SH-SY5Y (cell line): ENCODE measurements around the gene MAPK10.
A peak's percentile ranks its signal among the peaks of the same experiment; 100 is the strongest.

Experiments used
- GATA2 ChIP-seq: IDR thresholded peaks from 2 replicates; pipeline ENCODE4 v1.6.1; 2011; ENCODE audit warnings: mild to moderate bottlenecking, low read depth, low read length
- GATA3 ChIP-seq: IDR thresholded peaks from 2 replicates; pipeline ENCODE4 v1.6.1; 2011; ENCODE audit warnings: low read depth, mild to moderate bottlenecking, low read length, moderate library complexity

MAPK10 gene

GRCh38 chr4:86359944-86360478, at the start of gene MAPK10:
TSS of gene MAPK10 (minus strand) at chr4:86360053.
- TF ChIP-seq GATA2 = peak; percentile 78
- no peak for TF ChIP-seq GATA3

DNA sequence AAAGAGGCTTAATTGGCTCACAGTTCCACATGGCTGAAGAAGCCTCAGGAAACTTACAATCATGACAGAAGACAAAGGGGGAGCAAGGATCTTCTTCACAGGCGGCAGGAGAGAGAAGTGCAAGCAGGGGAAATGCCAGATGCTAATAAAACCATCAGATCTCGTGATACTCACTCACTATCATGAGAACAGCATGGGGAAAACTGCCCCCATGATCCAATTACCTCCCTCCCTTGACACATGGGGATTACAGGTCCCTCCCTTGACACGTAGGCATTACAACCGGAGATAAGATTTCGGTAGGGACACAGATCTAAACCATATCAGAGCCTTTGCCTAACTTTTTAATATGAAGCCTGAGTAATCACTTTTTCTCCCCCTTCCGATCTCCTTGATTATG, 43.7 kb upstream of the MAPK10 start:
- no peak for TF ChIP-seq GATA2
- no peak for TF ChIP-seq GATA3

DNA sequence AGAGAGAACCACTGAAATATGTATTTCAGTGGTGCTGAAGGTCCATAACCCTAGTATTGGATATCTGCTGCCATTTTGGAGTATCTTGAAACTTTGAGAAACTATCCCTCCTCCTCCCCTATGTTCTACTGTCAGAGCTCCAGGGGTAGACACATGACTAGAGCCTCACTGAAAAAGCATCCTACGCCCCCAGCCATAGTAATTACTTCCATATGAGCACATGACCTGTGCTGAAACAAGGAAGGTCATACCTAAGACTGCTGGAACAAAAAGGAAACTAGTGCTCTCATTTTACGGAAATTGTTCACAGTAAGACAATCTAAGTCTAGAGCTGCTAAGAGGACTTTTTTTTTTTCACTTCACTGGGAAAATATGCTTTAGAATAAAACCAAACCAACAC, 42.0 kb upstream of the MAPK10 start:
- no peak for TF ChIP-seq GATA2
- TF ChIP-seq GATA3 = no peak

GRCh38 chr4:86400216-86400615, 40.4 kb upstream of the MAPK10 start:
- TF ChIP-seq GATA3 (no peak), GATA2 (no peak)

DNA sequence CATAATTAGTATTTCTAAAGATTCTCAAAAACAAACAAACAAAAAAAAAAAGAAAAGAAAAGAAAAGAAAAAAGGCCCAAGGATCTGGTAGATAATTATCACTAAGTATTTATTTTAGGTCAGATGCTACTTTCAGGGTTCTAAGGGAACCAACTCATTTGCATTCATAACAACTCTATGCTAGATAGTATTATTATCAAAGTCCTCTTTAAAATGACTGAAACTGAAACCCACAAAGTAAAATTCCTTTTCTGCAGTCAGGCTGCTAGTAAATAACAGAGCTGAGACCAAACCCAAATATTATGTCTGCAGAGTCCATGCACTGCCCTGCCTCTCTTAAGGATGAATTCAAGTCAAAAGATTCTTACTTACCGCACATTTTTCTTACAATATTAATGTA, 38.3 kb upstream of the MAPK10 start:
- TF ChIP-seq GATA2 = no peak
- no peak for TF ChIP-seq GATA3

DNA sequence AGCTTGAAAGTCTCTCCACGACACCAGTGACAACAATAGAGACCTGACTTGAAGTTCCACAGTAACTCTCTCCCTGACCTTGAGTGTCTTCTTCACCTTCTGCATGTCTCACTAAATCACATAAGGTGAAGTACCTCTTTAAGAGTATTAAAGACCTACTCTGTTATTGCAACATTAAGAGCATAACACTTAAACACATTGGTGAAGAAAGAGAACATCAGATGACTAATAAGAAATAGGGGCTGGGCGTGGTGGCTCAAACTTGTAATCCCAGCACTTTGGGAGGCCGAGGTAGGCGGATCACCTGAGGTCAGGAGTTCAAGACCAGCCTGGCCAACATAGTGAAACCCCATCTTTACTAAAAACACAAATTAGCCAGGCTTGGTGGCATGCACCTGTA, 33.9 kb upstream of the MAPK10 start:
- TF ChIP-seq GATA3 (no peak), GATA2 (no peak)

GRCh38 chr4:86389664-86390063, 29.8 kb upstream of the MAPK10 start:
- TF ChIP-seq GATA2 = no peak
- TF ChIP-seq GATA3 = no peak

DNA sequence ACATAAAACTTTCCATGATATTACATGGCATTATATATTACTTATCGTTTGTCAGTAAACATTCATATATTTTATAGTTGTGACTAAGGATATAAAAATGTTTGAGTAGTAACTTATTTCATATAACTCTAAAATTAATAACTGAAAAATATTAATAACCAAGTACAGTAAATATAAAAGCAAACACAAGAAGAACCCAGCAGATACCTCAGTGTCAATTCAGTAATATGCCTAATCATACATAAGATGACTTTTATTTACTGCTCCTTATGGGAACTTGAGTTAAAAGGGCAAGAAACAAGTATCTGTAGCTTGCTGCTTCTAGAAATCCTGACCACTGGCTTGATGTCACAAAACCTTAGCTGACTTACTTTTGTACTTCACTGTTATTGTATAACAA, 28.4 kb upstream of the MAPK10 start:
- TF ChIP-seq GATA3 = no peak
- no peak for TF ChIP-seq GATA2

DNA sequence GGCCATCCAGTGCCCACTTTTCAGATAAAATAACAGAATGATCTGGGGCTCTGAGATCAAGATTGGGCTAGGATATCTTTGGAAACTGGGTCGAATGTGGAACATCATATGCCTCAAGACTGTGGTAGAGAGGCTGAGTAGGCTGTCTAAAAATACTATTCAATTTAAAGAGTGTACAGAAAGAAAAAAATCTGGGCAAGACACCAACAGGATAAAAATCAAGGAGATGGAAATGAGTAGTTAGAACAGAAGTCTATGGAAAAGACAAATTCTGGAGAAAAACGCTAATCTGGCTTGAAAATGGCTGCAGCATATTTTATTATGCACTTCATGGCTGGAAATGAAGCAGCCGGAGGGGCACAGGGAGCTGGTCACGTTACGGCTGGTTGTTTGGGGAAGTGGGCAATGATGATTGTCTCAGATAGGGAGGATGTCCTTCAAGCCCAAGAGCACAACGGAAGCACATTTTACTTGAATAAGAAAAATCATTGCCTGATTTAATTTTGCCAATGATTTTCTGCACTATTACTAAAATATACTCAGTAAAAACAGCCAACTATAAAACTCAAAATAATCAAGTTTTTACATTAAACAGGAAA, 27.1 kb upstream of the MAPK10 start:
- TF ChIP-seq GATA3 = no peak
- no peak for TF ChIP-seq GATA2

DNA sequence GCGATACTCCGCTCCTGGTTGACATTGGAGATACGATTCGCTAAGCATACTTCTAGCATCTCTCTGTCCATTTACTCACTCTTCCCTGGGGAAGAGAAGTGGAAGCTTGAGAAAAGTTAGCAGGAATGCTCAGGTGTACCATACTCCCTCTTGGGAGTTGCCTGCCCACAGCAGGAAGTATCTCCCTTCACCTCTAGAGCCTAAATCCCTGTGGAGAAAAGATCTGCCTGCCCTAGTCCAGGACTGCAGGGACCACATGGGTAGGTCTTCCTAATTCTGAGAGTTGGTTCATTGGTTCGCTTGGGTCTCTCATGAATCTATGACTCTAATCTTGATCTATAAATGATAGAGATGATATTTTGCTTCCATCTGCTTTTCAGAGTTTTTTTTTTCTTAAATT, 26.3 kb upstream of the MAPK10 start:
- TF ChIP-seq GATA3 (no peak), GATA2 (no peak)

- TF ChIP-seq GATA2 (no peak), GATA3 (no peak)
Observed at GRCh38 chr4:86381431-86381830, 21.6 kb upstream of the MAPK10 start.

DNA sequence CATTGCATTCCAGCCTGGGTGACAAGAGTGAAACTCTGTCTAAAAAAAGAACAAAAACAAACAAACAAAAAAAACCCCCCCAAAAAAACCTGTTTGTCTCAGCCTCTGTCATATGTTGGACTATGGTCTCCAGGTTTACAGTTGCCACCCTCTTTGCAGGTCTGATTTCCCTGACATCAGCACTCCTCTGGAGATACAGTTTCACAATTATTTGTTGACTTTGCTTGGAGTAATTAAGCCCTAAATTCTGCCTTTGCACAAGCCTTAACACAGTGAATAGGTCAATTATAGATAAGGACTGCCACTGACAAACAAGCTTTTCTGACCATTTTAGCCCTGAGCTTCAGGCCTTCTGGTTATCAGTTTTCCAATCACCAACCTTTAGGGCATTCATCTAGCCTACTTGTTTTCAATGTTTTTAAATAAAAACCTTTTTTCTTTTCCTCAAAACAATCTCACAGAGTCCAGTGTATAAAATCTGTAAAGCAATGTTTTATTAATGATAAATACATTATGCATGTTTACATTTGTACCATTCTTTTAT, 20.4 kb upstream of the MAPK10 start:
- peak; percentile 63 for TF ChIP-seq GATA3
- TF ChIP-seq GATA2 = peak; percentile 83; the same call in 1 of the 2 replicates

GRCh38 chr4:86376850-86377249, 17.0 kb upstream of the MAPK10 start:
- TF ChIP-seq GATA2 (no peak), GATA3 (no peak)

GRCh38 chr4:86368433-86368832, 8.6 kb upstream of the MAPK10 start:
- no peak for TF ChIP-seq GATA2
- no peak for TF ChIP-seq GATA3

DNA sequence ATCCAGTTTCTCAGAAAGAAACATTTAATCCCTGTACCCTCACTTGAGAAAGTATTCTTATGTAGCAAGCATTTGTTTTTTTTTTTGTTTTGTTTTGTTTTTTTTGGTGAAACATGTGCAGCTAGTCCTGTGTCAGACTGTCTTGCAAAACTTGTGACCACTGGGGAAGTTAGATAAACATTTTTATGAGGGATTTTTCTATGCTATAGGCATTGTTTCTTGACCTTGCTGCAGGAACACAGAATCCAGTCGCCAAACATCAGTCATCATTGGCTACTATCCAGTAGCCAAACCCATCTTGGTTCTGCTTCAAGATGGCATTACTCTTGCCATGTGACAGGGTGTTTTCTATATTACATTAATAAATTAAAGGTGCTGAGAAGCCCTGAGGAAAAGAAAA, 7.7 kb upstream of the MAPK10 start:
- TF ChIP-seq GATA2 (no peak), GATA3 (no peak)

DNA sequence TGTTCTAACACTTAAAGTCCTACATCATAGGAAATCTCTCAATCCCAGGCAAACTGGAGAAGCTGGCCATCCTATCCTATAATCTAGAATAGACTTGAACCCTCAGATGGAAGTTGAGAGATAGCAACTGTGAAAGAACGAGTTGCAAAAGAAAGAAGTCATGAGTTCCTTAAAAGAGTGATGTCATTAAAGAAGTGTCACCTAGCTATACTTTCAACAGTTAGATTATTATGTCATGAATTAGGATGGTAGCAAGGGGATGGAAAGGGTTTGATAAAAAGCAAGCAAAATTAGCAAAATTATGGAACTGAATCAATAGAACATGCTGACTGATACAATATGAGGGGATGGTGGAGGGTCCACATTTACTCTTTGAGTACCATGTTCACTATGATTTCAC, 7.1 kb upstream of the MAPK10 start:
- TF ChIP-seq GATA3 = no peak
- TF ChIP-seq GATA2 = no peak

- TF ChIP-seq GATA3 (no peak), GATA2 (no peak)
Observed at GRCh38 chr4:86362510-86362909, 2.7 kb upstream of the MAPK10 start.
